AG04450 (cell line): Measurements from ENCODE around the gene CCSAP. TPM values are rescaled to one million over a fixed set of nuclear protein-coding genes. Genes with fewer than 3 reads are reported as not detected.

Experiments
- CTCF ChIA-PET: fragments of 300-600, 350-600 bp; formaldehyde crosslinking; extraction: SDS; loops from one replicate; lab custom pipeline; 2022; ENCODE audit warnings: antibody characterized with exemption, inconsistent platforms; lab: Charles Lee
- POLR2A ChIA-PET: fragments of 350-600 bp; formaldehyde crosslinking; extraction: SDS; loops from one replicate; lab custom pipeline; 2021; ENCODE audit warnings: antibody characterized with exemption, inconsistent platforms; lab: Yijun Ruan, JAX
- DNase-seq: peaks from one replicate; pipeline ENCODE4 v3.0.0-alpha.2; 2011; ENCODE audit warnings: low read depth, low spot score
- H3K27ac ChIP-seq: one replicate; pipeline ENCODE4 v1.5.1; 2012; ENCODE audit warnings: low read depth, low read length, control low read depth
- H3K27me3 ChIP-seq: one replicate; pipeline ENCODE4 v1.6.0; 2012; ENCODE audit warnings: low read length; ENCODE audit not compliant: control insufficient read depth, insufficient read depth
- H3K4me3 ChIP-seq: 2 replicates; pipeline ENCODE4 v1.5.1; 2011; ENCODE audit warnings: mild to moderate bottlenecking, low read depth, low read length, control low read depth
- H3K9me3 ChIP-seq: 2 replicates; pipeline ENCODE4 v1.5.1; 2012; ENCODE audit warnings: low read length; ENCODE audit not compliant: control insufficient read depth, insufficient read depth
- CTCF ChIP-seq: IDR thresholded peaks from 2 replicates; pipeline ENCODE4 v1.5.1; 2011; ENCODE audit warnings: low read depth, low read length, control low read depth, inconsistent platforms
- polyA plus RNA-seq: library from polyadenylated mRNA; depleted of rRNA; stranded (reverse); fragments of >200 nt; gene quantifications from 2 replicates; pipeline ENCODE4 v1.2.3, GENCODE V29; 2011

CCSAP gene
- polyA plus RNA-seq, 1 experiment, result 4.3 TPM

- peaks cover 4% of the 10 kb centered on the region for H3K27me3 ChIP-seq
- no peak overlapping the region for H3K4me3 ChIP-seq
- H3K27ac ChIP-seq, result no peak overlapping the region
- POLR2A ChIA-PET, result no interaction called here
- DNase-seq, result no peak
- H3K9me3 ChIP-seq, result no peaks in the 10 kb centered on the region
- no peak for TF ChIP-seq CTCF
- CTCF ChIA-PET, result interaction anchor here (1.0 kb wide), 1 partner anchor 8 kb away, joined by 3 read pairs; no protein-coding TSS in a partner anchor
These were observed 42.0 kb upstream of the CCSAP start for GRCh38 chr1:229384822-229385221.

DNA sequence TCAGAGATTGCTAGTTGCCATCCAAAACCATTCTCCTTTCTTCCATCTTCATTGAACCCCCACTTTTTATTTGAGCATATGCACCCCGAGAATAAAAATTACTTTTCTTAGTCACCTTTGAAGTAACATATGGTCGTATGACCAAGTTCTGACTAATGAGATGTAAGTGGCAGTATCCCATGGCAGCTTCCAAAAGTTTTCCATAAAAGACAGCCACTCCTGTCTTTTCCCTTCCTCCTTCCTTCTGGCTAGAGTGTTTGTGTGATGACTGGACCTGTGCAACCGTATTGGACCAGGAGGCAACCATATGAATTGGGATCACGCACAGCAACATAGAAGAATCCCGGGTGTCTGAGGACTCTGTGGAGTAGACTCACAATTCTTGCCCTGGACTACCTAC, 41.1 kb upstream of the CCSAP start:
- POLR2A ChIA-PET, result no interaction called here
- H3K9me3 ChIP-seq, result no peaks in the 10 kb centered on the region
- no peak overlapping the region for H3K27ac ChIP-seq
- TF ChIP-seq CTCF, result no peak
- CTCF ChIA-PET, result no interaction called here
- H3K27me3 ChIP-seq, result peaks cover 4% of the 10 kb centered on the region
- DNase-seq, result no peak
- H3K4me3 ChIP-seq, result no peak overlapping the region

GRCh38 chr1:229383188-229383587, 40.3 kb upstream of the CCSAP start:
- DNase-seq, result no peak
- TF ChIP-seq CTCF, result no peak
- H3K27me3 ChIP-seq, result peaks cover 4% of the 10 kb centered on the region
- ChIA-PET CTCF (no interaction called here), POLR2A (no interaction called here)
- H3K9me3 ChIP-seq, result no peaks in the 10 kb centered on the region
- no peak overlapping the region for H3K4me3 ChIP-seq
- H3K27ac ChIP-seq, result no peak overlapping the region

GRCh38 chr1:229381234-229381633, 38.4 kb upstream of the CCSAP start:
- no peak for TF ChIP-seq CTCF
- no peak overlapping the region for H3K4me3 ChIP-seq
- no peak overlapping the region for H3K27ac ChIP-seq
- ChIA-PET CTCF (no interaction called here), POLR2A (no interaction called here)
- DNase-seq, result no peak
- H3K9me3 ChIP-seq, result no peaks in the 10 kb centered on the region; the same call in 1 of the 2 replicates
- H3K27me3 ChIP-seq, result peaks cover 4% of the 10 kb centered on the region

- ChIA-PET CTCF (no interaction called here), POLR2A (no interaction called here)
- peaks cover 4% of the 10 kb centered on the region for H3K27me3 ChIP-seq
- H3K27ac ChIP-seq, result no peak overlapping the region
- no peak for TF ChIP-seq CTCF
- DNase-seq, result no peak
- H3K4me3 ChIP-seq, result no peak overlapping the region
- H3K9me3 ChIP-seq, result no peaks in the 10 kb centered on the region; the same call in 1 of the 2 replicates
These were observed 37.8 kb upstream of the CCSAP start for GRCh38 chr1:229380536-229381160.
